NCI-H128 (cell line): ENCODE data around the gene GRP.
A peak's percentile ranks its signal among the peaks of the same experiment; 100 is the strongest.

Source experiments
- DNase-seq: peaks from one replicate; lab custom pipeline; 2025; ENCODE audit not compliant: unreplicated experiment; lab: John Stamatoyannopoulos, UW

Gene GRP

DNA sequence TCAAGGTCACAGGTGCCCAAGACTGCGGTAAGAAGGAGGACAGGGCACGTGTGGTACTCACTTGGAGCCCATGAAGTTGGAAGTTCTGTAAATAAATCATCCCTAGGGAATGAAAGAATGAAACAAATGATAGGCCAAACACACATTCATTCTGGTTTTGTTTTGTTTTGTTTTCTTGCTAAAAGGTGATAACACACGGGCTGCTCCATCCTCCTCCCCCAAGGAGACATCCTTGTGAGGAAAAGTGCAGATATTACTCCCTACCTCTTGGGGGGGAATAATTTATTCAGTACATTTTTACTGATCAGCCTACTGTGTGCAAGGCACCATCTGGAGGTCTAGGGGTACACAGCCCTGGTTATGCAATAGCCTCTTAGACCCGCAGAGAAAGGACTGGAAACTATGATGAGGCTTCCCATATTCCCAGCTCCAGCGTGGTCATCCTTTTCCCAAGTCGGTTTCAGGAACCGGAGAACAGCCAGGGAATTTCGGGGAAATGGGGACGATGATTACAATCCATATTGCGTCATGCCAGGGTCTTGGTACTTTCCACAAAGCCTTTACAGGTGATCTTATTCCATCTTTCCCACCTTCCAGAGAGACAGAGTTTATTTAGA lies 47.0 kb downstream of the GRP start:
- DNase-seq = no peak

GRCh38 chr18:59267503-59268126 lies 47.7 kb downstream of the GRP start:
- no peak for DNase-seq

- no peak for DNase-seq
These were observed 48.3 kb downstream of the GRP start for GRCh38 chr18:59268127-59268720.

GRCh38 chr18:59268721-59269562 lies 49.0 kb downstream of the GRP start:
- DNase-seq = peak; percentile 11

GRCh38 chr18:59269563-59270119 lies 49.7 kb downstream of the GRP start:
- no peak for DNase-seq

DNA sequence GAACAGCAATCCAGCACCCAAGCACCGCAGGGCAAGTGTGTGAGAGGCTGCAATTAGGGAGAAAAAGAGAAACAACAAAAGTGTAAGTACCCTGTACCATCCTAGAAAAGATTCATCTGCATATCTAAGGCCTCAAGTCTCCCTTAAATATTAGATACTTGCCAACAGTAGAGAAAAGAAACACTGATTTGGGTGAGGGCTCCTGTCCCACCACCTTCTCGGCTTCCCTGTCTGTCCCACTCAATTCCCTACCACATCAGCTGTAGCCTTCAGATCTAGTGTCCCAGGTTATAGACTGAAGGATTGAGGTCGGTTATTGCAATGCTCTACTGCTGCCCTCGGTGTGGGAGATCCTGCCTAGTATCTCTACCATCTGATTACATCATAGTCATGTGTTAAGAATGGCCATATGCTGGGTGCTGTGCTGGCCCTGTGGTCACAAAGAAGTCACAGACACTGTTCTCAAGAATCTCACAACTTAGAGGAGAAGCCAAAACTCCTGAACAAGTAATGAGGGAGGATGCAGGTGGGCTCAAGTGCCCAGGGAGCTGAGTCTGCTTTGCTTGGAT lies 50.8 kb downstream of the GRP start:
- no peak for DNase-seq

GRCh38 chr18:59271606-59272220 lies 51.8 kb downstream of the GRP start:
- DNase-seq = no peak

DNA sequence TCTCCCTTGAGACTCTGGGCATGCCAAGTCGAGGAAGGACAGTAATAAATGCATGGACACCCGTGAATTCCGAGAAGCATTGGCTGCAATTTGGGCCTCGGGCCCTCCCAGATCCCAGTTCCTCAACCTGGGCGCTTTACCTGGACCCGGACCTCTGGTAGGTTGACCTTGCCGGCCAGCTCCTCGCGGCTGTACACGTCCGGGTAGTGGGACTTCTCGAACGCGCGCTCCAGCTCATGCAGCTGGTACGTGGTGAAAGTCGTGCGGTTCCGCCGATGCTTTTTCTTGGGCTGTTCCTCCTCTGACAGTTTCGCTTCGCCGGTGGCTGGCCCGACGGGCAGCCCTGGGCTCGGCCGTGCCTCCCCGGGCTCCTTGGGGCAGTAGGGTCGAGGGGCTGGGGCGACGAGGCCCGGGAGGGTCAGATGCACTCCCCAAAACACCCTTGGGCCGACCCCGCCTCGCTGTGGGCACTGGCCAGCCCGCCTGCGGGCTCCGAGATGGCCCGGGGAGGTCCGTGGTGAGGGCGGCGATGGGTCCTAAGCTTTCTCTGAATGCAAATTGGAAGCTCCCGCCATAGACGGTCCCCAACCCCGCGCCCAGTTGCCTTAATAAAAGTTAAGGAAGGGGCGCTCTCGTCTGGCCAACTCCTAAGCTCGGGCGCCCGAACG lies 52.4 kb downstream of the GRP start:
- no peak for DNase-seq

- DNase-seq = no peak
These were observed 53.2 kb downstream of the GRP start, which contains the start of gene RAX for GRCh38 chr18:59272891-59273758. RAX (minus strand) TSS chr18:59273454; CDS start chr18:59273206, 248 bp downstream.

DNA sequence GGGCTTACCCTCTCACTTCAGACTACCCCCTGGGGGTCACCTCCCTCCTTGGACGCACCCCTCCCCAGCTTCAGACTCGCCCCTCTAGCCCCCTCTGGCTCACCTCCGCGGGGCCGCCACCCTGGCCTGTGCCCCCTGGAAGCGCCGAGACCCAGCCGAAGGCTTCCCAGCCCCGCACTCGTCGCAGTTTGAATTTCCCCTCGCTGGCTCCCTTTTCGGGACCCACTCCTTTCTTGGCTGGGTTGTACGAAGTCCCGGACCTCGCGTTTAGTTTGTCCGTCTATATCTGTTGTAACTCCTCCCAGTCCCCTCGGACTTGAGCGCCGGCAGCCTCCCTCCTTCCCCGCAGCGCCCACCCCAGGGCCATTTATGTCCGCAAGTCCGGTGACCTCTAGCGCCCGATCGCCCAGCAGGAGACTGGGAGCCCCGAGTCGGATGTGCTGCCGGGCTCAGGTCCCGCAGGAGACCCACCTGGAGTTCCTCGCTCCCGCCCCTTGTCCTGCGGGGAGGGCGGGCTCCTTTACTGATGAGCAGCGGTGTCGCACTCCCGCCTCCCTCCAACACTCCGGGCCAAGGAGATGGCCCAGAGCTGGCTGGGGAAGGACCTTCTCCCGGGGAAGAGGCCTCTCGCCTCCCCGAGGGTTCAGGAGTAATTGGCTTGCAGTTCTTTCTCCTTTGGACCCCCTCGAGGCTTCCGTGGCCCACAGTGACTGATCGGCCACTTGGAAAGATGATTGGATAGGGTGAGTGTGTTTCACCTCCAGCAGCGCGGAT lies 54.0 kb downstream of the GRP start:
- DNase-seq = no peak

DNA sequence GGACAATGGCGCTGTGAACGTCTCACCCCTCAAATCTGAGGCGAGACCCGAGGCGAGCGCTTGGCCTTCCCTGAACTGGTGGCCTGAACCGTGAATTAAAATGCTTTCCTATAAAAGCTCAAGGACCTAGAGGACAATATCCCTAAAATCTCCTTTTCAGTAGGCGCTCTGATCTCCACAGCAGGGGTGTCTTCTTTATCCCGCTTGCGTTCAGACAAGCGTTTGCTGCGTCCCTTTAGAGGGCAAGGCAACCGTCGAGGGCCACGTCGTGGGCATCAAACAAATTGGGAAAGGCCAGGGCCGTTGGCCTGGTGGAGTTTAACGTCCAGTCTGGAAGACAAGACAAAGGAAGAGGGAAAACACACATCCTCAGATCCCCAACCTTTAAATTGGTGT lies 54.6 kb downstream of the GRP start:
- no peak for DNase-seq

GRCh38 chr18:59275406-59275949 lies 55.5 kb downstream of the GRP start:
- no peak for DNase-seq

DNA sequence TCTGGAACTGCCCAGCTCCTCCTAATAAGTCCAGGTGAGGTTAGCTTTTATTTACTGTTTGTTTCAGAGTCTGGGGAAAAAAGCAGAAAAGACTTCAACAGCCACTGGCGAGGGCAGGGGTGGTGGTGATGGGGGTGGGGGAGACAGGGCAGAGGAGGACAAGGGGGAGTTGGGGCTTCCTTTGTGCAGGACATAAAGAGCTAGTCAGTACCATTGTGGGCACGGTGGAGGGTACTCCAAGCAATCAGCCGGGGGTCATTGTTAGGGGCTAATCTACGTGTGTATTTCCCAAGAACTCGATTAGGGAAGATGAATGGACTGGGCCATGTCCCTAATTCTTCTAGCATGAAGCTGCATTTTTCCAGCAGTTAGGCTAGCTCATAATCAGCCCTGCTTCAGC lies 56.1 kb downstream of the GRP start:
- DNase-seq = no peak

- DNase-seq = no peak
These were observed 58.8 kb downstream of the GRP start for GRCh38 chr18:59278793-59279192.

- no peak for DNase-seq
These were observed 59.2 kb downstream of the GRP start for GRCh38 chr18:59279193-59279592.

DNA sequence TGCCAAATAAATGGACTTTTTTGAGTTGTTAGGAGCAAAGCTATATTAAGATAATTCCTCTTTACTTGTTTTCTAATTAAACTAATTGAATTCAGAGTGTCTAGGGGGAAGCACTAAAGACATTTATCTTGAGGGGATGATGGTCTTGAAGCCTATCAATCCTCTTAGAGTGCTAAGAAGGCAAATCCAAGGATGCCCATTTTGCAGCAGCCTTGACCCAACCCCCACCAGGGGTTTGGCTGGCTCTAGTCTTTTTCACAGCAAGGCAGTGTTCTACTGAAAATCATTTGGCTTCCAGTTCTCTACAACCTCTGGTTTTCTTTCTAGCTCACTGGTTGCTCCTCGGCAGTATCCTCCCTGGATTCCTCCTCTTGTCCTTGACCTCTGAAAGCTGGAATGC lies 59.8 kb downstream of the GRP start:
- DNase-seq = no peak
